GM18511 (cell line): ENCODE results near the gene PPM1H.
"Not testable (repeated sequence)": the region's sequence is repeated elsewhere in the genome, so short reads cannot be mapped to it uniquely, and the experiment has no call there.

Experiments used
- ATAC-seq: cut with Tn5 transposase; IDR thresholded peaks from one replicate; pipeline ENCODE4 v1.9.1; 2021; ENCODE audit warnings: mild to moderate bottlenecking, moderate library complexity; ENCODE audit not compliant: unreplicated experiment

The PPM1H gene

GRCh38 chr12:62948123-62948522 lies 13.2 kb upstream of the PPM1H start:
- ATAC-seq: no peak

- ATAC-seq: no peak
Measured at GRCh38 chr12:62947364-62947763, 12.4 kb upstream of the PPM1H start.

- ATAC-seq: no peak
Measured at GRCh38 chr12:62943779-62944395, 8.9 kb upstream of the PPM1H start.

GRCh38 chr12:62942316-62942715 lies 7.4 kb upstream of the PPM1H start:
- ATAC-seq: not testable (repeated sequence)

GRCh38 chr12:62934239-62934798 lies 631 bp downstream of the PPM1H start:
- ATAC-seq: peak; percentile 50

GRCh38 chr12:62933602-62934238 lies 1.2 kb downstream of the PPM1H start:
- no peak for ATAC-seq

- ATAC-seq: no peak
Measured at GRCh38 chr12:62933220-62933601, 1.7 kb downstream of the PPM1H start.

- no peak for ATAC-seq
Measured at GRCh38 chr12:62931477-62931876, 3.5 kb downstream of the PPM1H start.

- ATAC-seq: no peak
Measured at GRCh38 chr12:62930546-62931425, 4.2 kb downstream of the PPM1H start.

GRCh38 chr12:62928632-62929031 lies 6.3 kb downstream of the PPM1H start:
- ATAC-seq: no peak

- no peak for ATAC-seq
Measured at GRCh38 chr12:62925680-62926079, 9.3 kb downstream of the PPM1H start.

- no peak for ATAC-seq
Measured at GRCh38 chr12:62924084-62924483, 10.9 kb downstream of the PPM1H start.

- no peak for ATAC-seq
Measured at GRCh38 chr12:62922539-62922938, 12.4 kb downstream of the PPM1H start.

GRCh38 chr12:62919838-62920237 lies 15.1 kb downstream of the PPM1H start:
- ATAC-seq: no peak

GRCh38 chr12:62917926-62918325 lies 17.0 kb downstream of the PPM1H start:
- no peak for ATAC-seq

GRCh38 chr12:62916632-62917425 lies 18.1 kb downstream of the PPM1H start:
- no peak for ATAC-seq

GRCh38 chr12:62915204-62915529 lies 19.8 kb downstream of the PPM1H start:
- ATAC-seq: no peak

- no peak for ATAC-seq
Measured at GRCh38 chr12:62914443-62915203, 20.3 kb downstream of the PPM1H start.

GRCh38 chr12:62913380-62913779 lies 21.6 kb downstream of the PPM1H start:
- no peak for ATAC-seq

GRCh38 chr12:62912644-62913043 lies 22.3 kb downstream of the PPM1H start:
- no peak for ATAC-seq
